ENCODE data around the gene ZNF71.

DNA sequence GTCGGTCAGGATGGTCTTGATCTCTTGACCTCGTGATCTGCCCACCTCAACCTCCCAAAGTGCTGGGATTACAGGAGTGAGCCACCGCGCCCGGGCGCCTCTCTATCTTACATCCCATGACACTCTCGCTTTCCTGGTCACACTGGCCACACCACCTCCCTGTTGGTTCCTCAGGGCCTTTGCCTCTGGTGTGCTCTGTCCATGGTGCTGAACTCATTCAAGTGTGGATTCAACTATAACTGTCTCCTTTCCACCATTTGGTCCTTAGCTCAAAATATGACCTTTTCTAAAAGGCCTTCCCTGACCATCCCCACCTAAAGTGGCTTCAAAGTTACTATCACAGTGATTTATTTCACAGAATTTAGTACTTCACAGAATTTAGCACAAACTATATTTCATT, 44.1 kb downstream of the ZNF71 start:
- TF ChIP-seq, protein P1, sequence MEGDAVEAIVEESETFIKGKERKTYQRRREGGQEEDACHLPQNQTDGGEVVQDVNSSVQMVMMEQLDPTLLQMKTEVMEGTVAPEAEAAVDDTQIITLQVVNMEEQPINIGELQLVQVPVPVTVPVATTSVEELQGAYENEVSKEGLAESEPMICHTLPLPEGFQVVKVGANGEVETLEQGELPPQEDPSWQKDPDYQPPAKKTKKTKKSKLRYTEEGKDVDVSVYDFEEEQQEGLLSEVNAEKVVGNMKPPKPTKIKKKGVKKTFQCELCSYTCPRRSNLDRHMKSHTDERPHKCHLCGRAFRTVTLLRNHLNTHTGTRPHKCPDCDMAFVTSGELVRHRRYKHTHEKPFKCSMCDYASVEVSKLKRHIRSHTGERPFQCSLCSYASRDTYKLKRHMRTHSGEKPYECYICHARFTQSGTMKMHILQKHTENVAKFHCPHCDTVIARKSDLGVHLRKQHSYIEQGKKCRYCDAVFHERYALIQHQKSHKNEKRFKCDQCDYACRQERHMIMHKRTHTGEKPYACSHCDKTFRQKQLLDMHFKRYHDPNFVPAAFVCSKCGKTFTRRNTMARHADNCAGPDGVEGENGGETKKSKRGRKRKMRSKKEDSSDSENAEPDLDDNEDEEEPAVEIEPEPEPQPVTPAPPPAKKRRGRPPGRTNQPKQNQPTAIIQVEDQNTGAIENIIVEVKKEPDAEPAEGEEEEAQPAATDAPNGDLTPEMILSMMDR (IDR thresholded peaks at IDR 0.05; ENCODE audit: low read depth, low read length, poor library complexity, severe bottlenecking) = no peak
- no peak for TF ChIP-seq EZH2phosphoT487 (IDR thresholded peaks at IDR 0.05; ENCODE audit: borderline replicate concordance, low read length)

Measured in DOHH2 (cell line).